GM21528 (cell line): ENCODE measurements around the gene EPHB2.

ENCODE experiments used
- ATAC-seq: cut with Tn5 transposase; IDR thresholded peaks from one replicate; pipeline ENCODE4 v1.9.1; 2021; ENCODE audit warnings: mild to moderate bottlenecking, moderate library complexity; ENCODE audit not compliant: unreplicated experiment, low FRiP score

The EPHB2 gene

DNA sequence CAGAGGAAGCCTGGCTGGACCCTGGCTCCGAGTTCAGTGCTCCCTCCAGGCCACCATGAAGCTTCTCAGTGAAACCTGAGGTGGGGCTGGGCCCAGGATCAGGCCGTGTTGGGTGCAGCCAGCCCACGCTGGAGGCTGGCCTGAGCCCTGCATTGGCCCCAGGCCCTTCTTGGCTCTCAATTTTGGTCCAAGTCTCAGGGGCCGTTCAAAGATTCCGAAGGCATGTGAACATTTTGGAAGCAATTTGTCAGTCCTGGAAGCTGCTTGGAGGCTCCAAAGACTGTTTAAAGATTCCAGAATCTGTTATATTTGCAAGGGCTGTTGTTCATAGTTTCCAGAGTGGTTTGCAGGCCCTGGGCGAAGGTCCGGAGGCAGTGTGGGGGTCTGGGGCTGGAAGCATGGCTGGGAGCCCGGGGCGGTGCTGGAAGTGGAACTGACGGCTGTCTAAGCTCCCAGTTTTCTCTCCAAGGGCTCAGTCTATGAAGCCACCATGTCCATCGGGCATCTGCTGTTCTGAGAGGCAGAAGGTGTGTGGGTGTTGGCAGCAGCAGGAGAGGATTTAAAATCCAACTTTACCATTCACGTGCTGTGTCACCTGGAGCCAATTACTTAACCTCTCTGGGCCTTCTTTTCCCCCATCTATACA is 104.9 kb downstream of the EPHB2 start:
- ATAC-seq: no peak

DNA sequence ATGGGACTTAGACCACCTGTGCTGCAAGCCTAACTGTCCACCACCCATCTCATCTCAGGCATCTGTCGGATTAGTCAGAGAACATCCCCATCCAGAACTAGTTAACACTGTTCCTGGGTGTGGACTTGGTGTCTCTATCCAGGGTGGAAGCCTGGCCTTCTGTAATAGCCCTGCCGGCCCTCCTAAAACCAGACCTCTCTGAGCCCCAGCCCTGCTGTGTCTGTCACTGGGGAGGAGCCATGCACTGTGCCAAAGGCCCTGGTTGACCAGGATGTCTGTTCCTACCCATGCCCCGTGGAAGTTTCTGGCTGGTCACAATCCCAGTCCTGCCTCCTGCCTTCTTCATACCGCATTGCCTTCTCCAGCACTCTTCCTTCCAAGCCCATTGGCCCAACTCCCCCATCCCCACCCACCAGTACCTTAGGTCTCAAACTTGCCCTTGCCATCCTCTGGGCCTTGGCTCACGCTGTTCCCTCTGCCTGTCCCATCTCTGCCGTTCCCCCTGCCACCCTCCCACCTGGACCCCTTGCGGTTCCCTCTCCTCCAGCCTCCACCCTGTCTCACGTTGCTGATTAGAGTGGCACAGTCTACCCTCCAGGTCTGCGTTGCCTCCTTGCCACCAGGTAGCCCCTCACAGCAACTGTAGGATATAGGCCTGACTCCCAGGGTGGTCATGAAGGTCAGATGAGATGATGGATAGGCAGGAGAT is 105.6 kb downstream of the EPHB2 start:
- ATAC-seq: no peak

DNA sequence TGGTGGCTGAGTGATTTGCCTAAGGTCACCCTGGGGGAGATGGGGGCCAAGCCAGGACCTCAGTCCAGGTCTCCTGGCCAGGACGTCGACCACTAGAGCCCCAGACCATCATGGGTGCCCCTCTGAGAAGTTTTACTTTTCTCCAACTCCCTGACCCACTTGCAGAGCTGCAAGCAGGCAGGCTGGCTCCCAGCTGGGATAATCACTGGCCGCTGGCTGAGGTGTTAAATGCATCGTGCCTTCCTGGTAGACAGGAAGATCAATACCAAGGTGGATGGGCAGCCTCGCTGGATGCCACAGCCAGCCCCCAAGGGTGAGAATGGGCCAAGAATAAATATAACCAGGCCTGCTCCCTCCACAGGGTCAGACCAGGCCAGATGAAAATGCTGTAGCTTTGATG is 106.2 kb downstream of the EPHB2 start:
- no peak for ATAC-seq

DNA sequence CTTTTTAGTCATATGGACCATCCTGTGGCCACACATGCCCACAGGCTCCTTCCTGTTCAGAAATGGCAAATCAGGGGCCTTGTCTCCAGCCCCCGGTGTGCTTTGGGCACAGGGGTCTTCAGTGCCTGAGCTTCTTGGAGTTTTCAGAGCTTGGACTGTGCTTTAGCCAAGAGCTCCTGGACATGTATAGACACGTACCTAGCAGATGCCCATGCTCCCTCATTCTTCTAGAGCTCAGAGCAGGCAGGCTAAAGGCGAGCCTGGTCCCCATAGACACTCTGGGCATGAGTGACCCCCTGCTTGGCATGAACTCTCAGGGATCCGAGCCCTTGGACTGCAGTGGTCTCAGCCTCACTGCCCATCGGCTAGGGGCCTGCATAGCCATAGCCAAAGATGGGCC is 106.8 kb downstream of the EPHB2 start:
- ATAC-seq: no peak

DNA sequence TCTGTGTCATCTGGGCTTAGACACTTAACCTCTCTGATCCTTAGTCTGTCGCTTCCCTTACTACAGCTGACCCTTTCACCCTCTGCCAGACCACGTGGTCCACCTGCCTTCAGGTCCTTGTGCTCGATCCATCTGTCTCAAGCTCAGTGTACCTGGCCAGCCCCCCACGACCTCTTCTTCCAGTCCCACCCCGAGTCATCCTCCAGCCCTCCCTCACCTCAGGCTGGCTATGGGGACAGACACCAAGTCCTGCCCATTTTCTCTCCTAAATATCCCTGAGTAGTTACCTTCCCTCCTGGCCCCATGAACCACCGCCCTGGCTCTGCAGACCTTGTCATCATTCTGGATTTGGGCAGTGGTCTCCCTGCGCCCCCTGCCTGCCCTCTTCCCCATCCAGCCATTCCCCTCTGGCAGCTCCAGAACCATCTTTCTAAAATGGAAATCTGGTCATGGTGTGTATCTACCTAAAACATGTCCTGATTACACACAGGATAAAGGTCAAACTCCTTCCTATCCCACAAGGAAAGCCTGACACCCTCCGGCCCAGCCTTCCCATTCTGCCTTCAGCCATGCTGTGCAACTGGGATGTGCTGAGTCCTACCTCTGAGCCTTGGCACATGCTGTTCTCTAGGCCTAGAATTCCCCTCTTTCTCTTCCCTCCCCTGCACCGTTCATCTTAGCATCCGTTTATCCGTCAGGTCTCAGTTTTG is 107.6 kb downstream of the EPHB2 start:
- ATAC-seq: no peak

DNA sequence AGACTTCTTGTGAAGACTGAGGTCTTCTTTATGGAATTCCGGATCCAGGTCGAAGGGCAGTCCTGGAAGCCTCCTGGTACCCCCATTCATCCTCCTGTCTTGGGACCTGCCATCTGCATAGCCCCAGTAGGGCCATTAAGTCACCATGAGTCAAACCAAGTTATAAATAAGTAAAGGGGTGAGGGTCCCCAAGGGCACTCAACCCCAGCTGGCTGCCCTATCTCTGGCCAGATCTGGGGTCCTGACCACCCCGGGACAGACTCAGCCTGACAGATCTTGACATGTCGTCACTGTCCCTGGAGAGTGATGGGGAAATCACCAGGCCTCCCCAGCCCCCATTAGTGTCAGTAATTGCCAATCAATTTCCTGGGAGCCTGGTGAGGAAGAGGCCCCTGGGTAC is 108.7 kb downstream of the EPHB2 start:
- ATAC-seq: no peak

DNA sequence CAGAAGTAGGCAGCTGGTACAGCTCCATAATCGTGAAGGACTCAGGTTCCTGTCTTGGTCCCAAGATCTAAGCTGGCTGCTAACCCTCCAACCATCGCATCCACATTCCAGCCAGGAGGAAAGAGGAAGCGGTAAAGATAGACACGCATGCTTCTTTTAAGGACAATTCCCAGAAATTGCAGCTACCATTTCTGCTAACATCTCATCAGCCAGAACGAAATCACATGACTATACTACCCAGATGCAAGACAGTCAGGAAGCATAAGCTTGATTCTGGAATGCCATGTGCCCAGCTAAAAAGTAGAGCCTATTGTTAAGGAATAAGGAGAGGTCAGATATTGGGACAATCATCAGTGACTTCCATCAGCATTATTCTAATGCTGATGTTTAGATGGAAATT is 110.4 kb downstream of the EPHB2 start:
- ATAC-seq: no peak

DNA sequence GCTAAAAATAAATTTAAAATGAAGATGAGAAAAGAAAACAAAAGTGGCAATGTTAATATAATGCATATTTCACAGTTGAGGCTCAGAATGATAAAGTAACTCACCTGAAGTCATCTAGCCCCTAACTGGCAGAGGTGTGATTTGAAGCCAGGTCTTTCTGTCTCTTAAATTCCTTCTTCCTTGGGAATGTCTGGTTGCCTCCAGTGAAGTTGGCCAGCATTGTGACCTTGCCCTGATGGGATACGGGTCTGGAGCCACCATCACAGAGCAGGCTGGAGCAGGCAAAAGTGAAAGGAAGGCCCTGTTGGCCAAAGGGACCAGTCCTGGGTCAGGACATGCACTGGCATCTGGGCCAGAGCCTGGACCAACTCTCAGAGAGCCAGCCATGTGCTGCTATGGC is 111.7 kb downstream of the EPHB2 start:
- no peak for ATAC-seq

DNA sequence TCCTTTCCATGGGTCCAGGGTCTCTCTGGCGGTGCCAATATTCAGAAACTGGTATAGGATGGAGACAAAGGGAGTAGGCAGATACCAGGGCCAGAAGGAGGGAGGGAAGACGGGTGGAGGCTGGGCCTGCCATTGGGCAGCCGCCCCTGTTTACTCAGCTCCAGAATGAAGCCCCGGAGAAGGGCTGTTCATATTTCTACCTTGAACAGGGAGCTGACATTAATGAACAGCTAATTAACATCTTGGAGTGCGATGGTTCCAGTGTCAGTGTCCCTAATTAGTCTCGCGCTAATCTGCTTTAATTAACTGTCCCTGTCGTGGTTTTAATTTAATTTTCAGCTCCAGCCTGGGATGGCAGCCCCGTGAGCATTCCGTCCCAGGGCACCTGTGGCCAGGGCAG is 113.8 kb downstream of the EPHB2 start:
- no peak for ATAC-seq

DNA sequence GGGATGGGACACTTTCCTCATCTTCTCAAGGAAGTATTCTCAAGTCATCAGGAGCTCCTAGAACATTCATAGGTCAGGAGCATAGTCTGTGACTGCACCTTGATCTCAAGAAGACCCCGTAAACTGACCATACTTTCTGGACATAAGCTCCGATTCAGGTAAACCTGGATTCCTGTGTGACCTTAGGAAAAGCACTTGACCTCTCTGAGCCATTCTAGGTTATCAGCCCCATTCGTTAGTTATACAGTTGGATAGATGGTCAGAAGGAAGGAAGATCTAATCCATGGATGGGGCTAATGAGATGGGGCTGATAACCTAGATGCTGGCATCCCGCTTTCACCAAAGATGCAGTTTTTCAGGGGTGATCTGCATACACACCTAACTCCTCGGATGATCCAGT is 114.3 kb downstream of the EPHB2 start:
- no peak for ATAC-seq

DNA sequence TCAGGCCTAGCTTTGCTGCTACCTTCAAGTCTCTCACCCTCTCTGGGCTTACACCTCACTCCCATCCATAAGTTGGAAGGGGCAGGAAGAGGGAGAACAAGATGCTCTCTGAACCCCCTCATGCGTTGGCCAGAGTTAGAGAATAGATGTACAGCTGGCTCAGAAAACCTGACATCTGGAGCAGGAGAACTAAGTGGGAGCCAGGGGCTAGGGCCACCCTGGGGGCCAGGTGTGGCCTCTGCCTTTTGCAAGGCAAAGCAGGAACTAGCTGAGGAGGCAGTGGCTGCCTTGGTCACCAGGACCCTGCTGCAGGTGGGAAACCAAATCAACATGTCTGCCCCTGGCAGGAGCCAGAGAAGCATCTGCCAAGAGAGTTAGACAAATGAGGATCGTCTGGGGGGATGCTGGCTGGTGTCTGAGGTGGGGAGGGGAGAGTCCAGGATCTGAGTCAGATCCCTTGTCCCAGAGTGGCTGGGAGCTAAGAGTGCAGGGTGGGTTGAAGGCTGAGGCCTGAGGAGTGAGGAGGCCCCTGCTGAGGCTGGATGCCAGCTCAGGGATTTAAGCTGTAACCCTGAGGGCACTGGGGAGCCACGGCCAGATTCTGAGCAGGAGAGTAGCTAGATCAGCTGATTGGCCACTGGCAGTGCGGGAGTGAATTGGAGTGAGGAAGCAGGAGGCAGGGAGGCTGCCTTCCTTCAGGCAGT is 115.0 kb downstream of the EPHB2 start:
- no peak for ATAC-seq

DNA sequence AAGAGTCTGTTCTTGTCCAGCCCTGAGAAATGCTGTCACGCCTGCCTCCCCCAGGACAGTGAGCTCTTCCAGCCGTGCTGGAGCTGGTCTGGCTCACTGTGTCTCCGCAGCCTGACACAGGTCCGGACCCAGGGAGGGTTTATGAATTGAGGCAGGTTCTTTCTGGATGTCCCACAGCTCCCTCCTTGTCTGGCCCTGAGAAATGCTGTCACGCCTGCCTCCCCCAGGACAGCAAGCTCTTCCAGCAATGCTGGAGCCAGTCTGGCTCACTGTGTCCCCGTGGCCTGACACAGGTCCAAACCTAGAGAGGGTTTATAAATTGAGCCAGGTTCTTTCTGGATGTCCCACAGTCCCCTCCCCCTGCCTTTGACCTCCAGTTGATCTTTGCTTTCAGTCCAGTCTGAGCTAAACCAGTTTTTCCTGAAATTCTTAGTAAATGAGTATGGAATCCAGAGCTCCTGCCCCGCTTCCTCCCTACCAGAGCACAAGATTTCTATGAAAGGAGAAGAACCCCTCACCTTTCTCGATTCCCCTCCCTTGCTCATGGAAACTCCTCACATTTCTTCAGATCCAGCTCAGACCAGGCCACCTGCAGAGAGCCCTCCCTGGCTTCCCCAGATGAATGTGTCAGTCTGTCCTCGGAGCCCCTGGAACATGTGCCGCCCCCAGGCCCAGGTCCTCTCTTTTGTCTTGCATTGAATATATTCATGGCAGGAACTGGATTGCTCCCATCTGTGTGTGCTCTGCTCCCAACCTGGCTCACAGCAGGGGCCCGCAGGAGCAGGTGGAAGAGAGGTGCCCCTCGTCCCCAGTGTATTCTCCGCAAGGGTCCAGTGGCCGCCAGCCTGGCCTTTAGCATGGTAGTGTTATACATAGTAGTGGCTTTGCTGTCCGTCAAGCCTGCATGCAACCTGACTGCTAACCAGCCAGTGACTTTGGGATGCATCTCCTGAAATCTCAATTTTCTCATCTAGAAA is 116.3 kb downstream of the EPHB2 start:
- ATAC-seq: no peak

DNA sequence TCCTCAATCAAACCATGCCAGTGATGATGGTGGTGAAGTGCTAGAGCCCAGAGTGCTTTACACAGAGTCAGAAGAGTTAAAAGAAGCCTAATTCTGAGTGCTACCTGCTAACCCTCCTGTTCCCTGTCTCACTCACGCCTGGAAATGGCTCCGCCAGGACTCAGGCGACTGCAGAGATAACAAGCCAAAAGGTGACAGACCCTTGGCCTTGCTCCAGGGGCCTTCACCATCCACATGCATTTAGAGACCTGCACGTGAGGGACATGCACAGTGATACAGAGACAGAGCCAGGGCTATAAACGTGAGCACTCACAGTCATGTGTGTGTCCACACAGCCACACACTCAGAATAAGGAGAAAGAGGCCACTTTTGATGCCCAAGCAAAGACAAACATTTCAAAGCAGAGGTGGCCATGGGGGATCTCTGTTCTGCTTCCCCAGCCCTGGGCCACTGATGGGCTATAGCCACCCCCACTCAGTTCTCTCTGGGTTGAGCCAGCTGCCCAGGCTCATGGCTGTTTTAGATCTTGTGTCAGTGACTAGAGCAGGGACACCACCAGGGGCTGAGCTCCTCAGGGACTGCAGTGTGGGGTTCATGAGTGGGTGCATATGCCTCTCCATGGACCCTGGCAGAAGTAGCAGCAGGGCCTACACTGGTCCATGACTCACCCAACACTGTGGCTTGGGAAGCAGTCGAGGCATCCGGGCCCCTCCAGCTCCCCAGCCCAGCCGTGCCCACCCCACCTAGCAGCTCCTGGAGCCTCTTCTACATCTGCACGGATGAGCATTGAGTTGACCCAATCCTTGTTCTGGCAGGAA is 117.2 kb downstream of the EPHB2 start:
- ATAC-seq: no peak

DNA sequence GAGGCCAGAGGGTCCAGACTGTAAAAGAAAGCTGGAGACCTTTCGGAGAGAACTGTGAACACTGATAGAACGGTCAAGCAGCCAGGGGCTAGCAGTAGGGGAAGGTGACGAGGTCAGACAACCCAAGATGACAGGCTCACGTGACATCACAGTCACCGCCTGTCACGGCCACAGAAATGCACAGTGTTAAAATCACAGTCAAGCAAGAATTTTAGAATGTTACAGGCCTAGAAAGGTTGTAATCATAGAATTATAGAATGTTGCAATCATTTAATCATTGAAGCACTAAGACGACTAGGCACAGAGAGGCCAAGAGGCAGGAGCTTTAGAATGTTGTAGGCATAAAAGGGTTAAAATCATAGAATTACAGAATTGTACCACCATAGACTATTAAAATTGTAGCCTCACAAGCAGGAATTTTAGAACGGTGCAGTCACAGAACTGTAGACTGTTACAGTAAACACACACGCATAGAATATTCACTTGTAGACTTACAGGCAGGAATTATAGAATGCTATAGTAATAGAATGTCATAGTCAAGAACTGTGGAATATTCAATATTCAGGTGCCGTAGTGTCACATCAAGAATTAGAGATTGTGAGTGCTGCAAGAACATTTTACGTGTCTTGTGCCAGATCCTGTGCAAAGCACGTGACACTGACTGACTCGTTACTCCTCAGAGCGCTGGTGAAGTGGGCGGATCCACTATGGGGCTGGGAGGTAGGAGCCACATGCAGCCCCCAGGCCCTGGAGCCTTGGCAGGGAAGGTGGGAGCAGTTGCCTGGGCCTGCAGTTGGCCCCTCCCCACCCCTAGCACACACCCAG is 118.1 kb downstream of the EPHB2 start:
- ATAC-seq: no peak

DNA sequence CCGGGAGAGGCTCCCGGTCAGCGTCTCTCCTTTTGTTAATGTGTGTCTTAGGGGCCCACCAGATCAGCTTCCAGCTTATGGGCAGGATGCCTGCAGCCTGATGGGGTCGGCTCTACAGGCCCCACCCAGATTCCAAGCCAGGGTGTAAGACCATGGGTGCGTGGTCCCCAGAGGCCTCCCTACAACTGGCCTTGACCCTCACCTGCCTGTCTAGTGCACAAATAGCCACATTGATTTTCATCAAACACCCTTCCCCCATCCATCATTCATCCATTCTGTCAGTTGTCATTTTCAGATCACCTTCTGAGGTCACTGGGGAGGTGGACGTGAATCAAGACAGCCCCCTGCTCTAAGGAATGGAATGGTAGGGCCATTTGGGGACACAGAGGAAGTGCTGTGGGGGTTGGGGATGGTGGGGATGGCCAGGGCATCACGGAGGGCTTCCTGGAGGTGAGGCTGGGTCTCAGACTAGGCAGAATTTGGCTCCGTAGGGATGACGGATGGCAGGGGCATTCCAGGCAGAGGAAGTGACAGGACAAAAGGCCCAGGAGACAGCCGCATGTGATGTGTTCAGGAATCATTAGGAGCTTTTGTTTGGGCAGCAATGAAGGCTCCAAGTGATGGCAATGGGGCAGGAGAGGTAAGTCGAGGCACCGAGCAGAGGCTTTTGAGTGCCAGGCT is 118.8 kb downstream of the EPHB2 start:
- no peak for ATAC-seq

DNA sequence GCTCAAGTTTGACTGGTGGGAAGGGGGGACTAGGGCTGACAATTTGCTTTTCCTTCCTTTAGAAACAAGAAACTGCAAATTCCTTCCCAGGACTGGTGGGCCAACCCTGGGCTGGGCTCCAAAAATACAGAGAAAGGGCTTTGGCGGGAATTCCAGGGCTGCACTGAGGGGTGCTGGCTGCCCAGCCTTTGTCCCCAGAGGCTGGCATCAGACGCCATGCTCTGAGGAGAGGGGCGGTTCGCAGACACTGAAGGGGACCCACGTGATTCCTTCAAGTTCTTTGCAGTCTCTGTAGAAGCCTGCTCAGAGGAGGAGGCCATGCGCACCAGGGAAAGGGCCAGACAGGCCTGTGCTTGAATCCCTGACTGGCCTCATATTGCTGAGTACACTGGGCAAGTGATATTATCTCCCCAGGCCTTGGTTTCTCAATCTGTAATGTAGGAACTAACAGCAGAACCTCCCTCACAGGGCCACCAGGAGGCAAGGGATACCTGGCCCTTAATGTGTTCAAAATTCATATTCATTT is 119.5 kb downstream of the EPHB2 start:
- ATAC-seq: no peak

DNA sequence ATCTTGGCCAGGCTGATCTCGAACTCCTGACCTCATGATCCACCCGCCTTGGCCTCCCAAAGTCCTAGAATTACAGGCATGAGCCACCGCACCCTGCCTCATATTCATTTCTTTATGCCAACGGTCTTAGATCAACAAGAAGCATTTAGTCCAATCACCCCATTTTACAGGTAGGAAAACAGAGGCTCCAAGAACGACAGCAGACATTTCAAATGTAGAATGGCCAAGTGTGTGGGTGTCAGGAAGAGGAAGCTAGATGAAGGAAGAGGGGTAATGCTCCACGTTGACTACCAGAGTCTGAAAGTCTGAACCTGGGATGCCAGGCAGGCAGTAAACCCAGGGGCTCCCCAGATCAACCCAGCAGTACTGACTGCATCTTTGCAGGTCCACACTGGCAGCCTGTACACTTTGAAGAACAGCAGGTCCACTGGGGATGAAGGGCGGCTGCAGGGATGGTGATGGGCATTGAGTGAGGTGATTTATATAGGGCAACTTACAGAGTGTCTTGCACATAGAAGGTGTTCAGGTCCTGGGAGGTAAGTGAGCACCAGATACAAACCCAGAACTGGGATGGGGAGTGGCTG is 120.2 kb downstream of the EPHB2 start:
- no peak for ATAC-seq
